T-helper 22 cell (primary cell): ENCODE results near the gene BABAM2.

Experiments
- DNase-seq: peaks from one replicate; pipeline ENCODE4 v3.0.0-alpha.2; 2020; ENCODE audit warnings: low read depth

Gene BABAM2

GRCh38 chr2:28209261-28209691 lies 318.7 kb downstream of the BABAM2 start:
- DNase-seq = no peak

GRCh38 chr2:28209864-28210263 lies 319.3 kb downstream of the BABAM2 start:
- DNase-seq = no peak

DNA sequence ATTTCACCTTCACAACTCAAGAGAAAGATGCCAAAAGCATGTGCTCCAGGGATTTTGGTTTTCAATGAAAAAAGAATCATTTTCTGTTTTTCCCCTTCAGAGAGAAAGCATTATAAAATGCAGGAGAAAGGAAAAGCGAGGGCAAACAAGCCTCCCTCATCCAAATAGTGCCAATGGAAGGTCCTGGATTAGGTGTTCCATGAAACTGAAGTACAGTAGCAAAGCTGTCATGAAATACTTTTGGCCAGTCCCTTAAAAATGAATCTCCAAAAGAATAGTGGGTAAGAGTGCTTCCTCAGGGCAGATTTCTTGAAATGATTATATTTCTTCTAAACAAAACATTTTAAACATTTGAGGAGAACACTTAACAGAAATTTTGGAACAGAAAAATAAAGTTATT lies 320.0 kb downstream of the BABAM2 start:
- no peak for DNase-seq

GRCh38 chr2:28216331-28216730 lies 325.8 kb downstream of the BABAM2 start:
- no peak for DNase-seq

DNA sequence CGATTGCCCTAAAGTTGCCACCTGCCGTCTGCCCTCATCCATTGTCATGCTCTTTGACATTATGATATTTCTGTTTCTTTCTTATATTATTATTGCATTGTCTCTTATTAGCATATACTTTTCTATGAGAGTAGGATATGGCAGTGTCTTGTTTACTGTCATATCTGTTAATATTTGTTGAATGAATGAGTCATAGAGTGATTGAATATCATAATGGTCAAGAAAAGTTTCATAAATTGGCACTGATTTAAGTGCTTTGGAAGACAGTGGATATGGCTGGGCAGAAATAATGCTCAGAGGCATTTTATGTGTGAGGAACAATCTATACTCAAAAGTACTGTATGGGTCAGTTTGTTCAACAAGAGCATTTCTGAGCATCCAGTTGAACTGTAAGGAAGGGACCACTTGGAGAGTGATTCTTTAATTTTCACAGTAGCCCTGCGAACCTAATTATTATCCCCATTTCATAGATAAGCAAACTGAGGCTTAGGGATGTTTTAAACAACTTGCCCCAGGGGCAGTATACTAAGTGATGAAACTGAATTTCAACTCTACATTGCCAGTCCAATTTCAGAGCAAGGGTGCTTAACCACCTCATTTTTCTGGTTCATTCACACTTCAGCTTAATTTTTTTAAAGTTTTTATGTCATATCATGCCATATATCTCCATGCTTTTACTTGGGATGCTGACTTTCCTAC lies 326.7 kb downstream of the BABAM2 start:
- DNase-seq = no peak

GRCh38 chr2:28219138-28219537 lies 328.6 kb downstream of the BABAM2 start:
- no peak for DNase-seq

GRCh38 chr2:28219758-28220368 lies 329.3 kb downstream of the BABAM2 start:
- DNase-seq = no peak

DNA sequence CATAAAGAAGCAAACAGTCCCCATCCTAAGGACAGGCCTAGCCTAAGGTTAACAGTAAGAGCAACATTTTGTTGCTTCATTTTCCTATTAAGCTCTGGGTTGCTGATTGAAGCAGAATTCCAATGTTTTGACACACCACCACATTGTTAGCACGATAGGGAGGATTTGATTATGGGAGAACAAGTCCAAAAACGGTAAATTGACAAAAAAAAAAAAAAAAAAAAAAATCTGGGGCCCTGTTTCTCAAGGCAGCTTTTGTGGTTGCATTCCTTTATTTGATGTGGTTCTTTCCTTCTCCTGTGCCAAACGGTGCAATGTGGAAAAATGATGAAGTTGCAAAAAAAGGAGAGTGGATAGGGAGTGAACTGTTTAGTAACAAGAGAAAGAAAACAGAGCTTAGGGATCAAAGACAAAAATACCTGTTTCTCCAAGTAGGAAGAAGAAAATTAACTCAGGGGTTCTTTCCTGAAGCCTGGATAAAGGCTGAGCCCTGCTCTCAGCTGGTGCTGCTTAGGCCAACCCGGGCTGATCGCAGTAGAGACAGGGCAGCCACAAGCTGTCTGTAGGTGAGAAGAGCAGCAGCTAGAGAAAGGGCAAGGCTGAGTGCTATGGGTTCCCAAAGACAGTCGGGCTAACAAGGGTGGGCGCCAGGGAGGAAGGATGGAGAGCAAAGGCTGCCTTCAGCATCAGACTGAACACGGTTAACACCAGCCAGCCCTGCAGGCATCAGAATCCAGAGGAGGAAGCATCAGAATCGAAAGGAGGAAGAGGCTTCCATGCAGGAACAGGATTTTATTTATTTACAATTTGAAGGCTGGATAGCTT lies 334.3 kb downstream of the BABAM2 start:
- no peak for DNase-seq

GRCh38 chr2:28225473-28226080 lies 335.0 kb downstream of the BABAM2 start:
- no peak for DNase-seq

DNA sequence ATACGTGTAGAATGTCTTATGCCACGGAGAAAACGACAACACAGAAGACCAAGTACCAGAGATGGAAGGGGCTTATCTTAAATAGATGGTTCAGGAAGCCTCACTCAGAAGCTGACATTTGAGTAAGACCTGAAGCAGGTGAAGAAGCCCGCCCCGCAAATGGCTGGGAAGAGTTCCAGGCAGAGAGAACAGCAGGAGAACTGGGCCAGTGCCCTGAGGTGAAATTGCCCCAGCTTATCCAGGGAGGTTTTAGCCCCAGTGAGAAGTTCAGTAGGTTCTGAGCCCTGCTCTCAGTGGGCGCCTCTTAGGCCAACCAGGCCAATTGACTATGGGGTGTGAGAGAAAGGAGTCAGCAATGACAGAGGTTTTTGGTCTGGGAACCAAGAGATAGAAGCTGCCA lies 336.0 kb downstream of the BABAM2 start:
- DNase-seq = no peak

- no peak for DNase-seq
Measured at GRCh38 chr2:28227498-28227897, 337.0 kb downstream of the BABAM2 start.

GRCh38 chr2:28228434-28228995 lies 338.0 kb downstream of the BABAM2 start:
- no peak for DNase-seq

- no peak for DNase-seq
Measured at GRCh38 chr2:28231110-28231631, 340.6 kb downstream of the BABAM2 start.

- no peak for DNase-seq
Measured at GRCh38 chr2:28232295-28232694, 341.8 kb downstream of the BABAM2 start.

GRCh38 chr2:28233164-28233676 lies 342.7 kb downstream of the BABAM2 start:
- no peak for DNase-seq

- no peak for DNase-seq
Measured at GRCh38 chr2:28234807-28235206, 344.3 kb downstream of the BABAM2 start.

GRCh38 chr2:28239207-28239606 lies 348.7 kb downstream of the BABAM2 start:
- no peak for DNase-seq

- DNase-seq = no peak
Measured at GRCh38 chr2:28240937-28241336, 350.4 kb downstream of the BABAM2 start.

GRCh38 chr2:28247290-28247689 lies 356.8 kb downstream of the BABAM2 start:
- DNase-seq = no peak

DNA sequence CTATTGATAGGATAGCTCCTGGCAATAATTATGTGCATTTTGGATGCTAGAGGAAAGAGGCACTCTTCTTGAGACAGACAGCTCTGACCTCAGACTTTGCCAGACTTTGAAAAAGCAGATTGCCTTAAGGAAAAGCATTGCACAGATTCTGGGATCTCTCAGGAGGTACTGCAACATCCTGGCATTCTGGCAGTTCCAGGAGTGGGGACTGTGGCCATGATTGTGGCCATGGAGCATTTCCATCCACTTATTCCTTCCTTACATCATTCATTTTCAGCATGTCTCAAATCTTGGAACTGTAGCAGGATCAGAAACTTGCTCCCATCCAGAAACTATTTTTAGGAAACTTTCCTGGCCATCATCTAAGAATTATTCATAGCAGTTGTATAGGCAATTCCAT lies 357.2 kb downstream of the BABAM2 start:
- DNase-seq = no peak

GRCh38 chr2:28248511-28248910 lies 358.0 kb downstream of the BABAM2 start:
- DNase-seq = no peak

- DNase-seq = no peak
Measured at GRCh38 chr2:28250006-28250405, 359.5 kb downstream of the BABAM2 start.
